OCI-LY1 (cell line): ENCODE results near the gene CITED1.

Source experiments
- CTCF ChIP-seq: fragments of 200-600 bp; sonication (generic), shearing (Covaris generic); IDR thresholded peaks from 2 replicates; pipeline ENCODE4 v1.5.1; 2017; ENCODE audit warnings: mild to moderate bottlenecking, antibody characterized with exemption, low read length, moderate library complexity, mixed read lengths
- EZH2 ChIP-seq: fragments of 200-600 bp; sonication (generic), shearing (Covaris generic); IDR thresholded peaks from 2 replicates; pipeline ENCODE4 v1.8.0; 2017; ENCODE audit warnings: borderline replicate concordance, mixed run types, mild to moderate bottlenecking, antibody characterized with exemption, low read length, moderate library complexity, mixed read lengths

GRCh38 chrX:72305286-72306084, at the start of gene CITED1:
- no peak for TF ChIP-seq CTCF
- TF ChIP-seq EZH2, result no peak
